Testis (tissue), 2 donors: Measurements from ENCODE around the gene ASCC1.

Experiments
- POLR2A ChIP-seq: fragments of 450-650 bp; IDR thresholded peaks from one replicate; pipeline ENCODE4 v1.6.1; 2017; ENCODE audit warnings: antibody characterized with exemption, mild to moderate bottlenecking, moderate library complexity
- TF ChIP-seq, protein P1 (sequence below), 3 experiments: fragments of 450-650 bp in 2 of 3; fragments of 200-600 bp in 1 of 3; sonication (generic) in 1 of 3; IDR thresholded peaks; one replicate each; pipeline ENCODE4 v1.5.1; 2016 to 2019; ENCODE audit warnings: antibody characterized with exemption in 3 of 3, mild to moderate bottlenecking in 2 of 3, moderate library complexity in 1 of 3

DNA sequence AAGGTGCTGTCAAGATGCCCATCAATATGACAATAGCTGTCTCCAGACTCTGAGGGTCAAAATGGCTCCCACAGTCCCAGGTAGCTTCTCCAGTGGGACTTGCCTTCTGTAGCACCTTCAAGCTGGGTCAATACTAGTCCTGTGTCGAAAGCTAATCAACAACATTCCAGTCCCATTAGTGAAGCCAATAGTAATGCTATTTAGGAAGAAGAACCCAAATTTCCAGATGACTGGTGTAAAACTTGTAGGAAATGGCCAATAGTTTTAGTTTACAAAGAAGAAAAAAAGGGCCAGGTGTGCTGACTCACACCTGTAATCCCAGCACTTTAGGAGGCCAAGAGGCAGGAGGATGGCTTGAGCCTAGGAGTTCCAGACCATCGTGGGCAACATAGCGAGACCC, 125.8 kb downstream of the ASCC1 start:
- TF ChIP-seq, protein P1, sequence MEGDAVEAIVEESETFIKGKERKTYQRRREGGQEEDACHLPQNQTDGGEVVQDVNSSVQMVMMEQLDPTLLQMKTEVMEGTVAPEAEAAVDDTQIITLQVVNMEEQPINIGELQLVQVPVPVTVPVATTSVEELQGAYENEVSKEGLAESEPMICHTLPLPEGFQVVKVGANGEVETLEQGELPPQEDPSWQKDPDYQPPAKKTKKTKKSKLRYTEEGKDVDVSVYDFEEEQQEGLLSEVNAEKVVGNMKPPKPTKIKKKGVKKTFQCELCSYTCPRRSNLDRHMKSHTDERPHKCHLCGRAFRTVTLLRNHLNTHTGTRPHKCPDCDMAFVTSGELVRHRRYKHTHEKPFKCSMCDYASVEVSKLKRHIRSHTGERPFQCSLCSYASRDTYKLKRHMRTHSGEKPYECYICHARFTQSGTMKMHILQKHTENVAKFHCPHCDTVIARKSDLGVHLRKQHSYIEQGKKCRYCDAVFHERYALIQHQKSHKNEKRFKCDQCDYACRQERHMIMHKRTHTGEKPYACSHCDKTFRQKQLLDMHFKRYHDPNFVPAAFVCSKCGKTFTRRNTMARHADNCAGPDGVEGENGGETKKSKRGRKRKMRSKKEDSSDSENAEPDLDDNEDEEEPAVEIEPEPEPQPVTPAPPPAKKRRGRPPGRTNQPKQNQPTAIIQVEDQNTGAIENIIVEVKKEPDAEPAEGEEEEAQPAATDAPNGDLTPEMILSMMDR (IDR thresholded peaks at IDR 0.05): no peak
- TF ChIP-seq POLR2A: no peak
